Astrocyte of the cerebellum (primary cell): ENCODE data around the gene SMC3.
A peak's percentile ranks its signal among the peaks of the same experiment; 100 is the strongest.

ENCODE experiments used
- DNase-seq: peaks from one replicate; pipeline ENCODE4 v3.0.0-alpha.2; 2011; ENCODE audit warnings: low read depth
- H3K4me3 ChIP-seq: 2 replicates; pipeline ENCODE4 v1.5.1; 2011; ENCODE audit warnings: mild to moderate bottlenecking, low read depth, low read length, moderate library complexity
- in situ Hi-C: cut with HindIII; loops from 2 replicates; pipeline ENCODE4 v1.10.0; 2017; ENCODE audit warnings: low sequenced_read_pairs
- TF ChIP-seq, protein P1 (sequence below): IDR thresholded peaks from 2 replicates; pipeline ENCODE4 v1.5.1; 2012; ENCODE audit warnings: low read length, low read depth, moderate library complexity, mild to moderate bottlenecking; ENCODE audit errors: missing control alignments

SMC3 gene

DNA sequence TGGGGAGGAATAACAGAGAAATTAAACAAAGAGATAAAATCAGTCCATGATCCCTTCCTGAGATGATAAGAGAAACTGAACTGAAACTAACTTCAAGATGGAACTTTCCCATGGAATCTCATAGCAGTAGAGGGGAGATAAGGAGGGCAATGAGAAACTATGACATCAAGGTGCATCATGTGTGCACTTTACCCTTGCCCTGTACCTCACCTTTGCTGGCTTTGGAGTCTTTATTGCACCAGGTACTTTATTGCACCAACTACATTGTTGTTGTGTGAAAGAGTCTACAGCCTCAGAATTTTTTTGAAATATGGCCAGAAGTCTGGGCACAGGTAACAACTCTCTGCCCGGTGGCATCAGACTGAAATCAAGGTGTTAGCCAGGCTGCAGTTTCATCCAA is 11.2 kb upstream of the SMC3 start:
- TF ChIP-seq, protein P1, sequence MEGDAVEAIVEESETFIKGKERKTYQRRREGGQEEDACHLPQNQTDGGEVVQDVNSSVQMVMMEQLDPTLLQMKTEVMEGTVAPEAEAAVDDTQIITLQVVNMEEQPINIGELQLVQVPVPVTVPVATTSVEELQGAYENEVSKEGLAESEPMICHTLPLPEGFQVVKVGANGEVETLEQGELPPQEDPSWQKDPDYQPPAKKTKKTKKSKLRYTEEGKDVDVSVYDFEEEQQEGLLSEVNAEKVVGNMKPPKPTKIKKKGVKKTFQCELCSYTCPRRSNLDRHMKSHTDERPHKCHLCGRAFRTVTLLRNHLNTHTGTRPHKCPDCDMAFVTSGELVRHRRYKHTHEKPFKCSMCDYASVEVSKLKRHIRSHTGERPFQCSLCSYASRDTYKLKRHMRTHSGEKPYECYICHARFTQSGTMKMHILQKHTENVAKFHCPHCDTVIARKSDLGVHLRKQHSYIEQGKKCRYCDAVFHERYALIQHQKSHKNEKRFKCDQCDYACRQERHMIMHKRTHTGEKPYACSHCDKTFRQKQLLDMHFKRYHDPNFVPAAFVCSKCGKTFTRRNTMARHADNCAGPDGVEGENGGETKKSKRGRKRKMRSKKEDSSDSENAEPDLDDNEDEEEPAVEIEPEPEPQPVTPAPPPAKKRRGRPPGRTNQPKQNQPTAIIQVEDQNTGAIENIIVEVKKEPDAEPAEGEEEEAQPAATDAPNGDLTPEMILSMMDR = no peak
- H3K4me3 ChIP-seq = no peak overlapping the region
- no peak for DNase-seq
- in situ Hi-C loops = no loop called here

DNA sequence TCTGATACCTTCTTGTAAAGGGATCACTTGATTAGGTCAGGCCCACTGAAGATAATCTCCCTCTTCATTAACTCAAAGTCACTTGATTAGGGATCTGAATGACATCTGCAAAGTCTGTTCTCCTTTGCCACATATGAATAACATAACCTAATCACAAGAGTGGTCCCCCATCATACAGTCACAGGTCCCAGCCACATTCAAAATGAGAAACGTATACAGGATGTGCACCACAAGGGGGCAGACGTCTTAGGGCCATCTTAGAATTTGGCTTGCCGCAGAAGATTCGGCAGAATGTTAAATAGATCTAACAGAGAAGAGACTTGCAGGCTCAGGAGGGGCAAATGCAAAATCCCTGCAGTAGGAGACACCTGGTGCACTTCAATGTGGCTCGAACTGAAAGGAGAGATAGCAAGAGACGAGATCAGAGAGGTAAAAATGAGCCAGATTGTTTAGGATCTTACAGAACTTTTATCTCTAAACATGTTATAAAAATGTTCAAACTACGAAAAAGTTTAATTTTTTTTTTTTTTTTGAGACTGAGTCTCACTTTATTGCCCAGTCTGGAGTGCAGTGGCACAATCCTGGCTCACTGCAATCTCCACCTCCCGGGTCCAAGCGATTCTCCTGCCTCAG is 10.4 kb upstream of the SMC3 start:
- DNase-seq = no peak
- TF ChIP-seq, protein P1 = peak; percentile 60
- H3K4me3 ChIP-seq = no peak overlapping the region
- in situ Hi-C loops = no loop called here

GRCh38 chr10:110558041-110558440 is 9.5 kb upstream of the SMC3 start:
- in situ Hi-C loops = no loop called here
- TF ChIP-seq, protein P1 = no peak
- no peak for DNase-seq
- H3K4me3 ChIP-seq = no peak overlapping the region

- DNase-seq = no peak
- H3K4me3 ChIP-seq = no peak overlapping the region
- in situ Hi-C loops = loop anchor here (5.0 kb wide), 1 partner anchor 37 kb away; no protein-coding TSS in a partner anchor
- TF ChIP-seq, protein P1 = no peak
Measured at GRCh38 chr10:110560012-110560411, 7.5 kb upstream of the SMC3 start.

GRCh38 chr10:110561292-110561691 is 6.2 kb upstream of the SMC3 start:
- in situ Hi-C loops = loop anchor here (5.0 kb wide), 1 partner anchor 36 kb away; no protein-coding TSS in a partner anchor
- H3K4me3 ChIP-seq = no peak overlapping the region
- DNase-seq = no peak
- TF ChIP-seq, protein P1 = no peak

DNA sequence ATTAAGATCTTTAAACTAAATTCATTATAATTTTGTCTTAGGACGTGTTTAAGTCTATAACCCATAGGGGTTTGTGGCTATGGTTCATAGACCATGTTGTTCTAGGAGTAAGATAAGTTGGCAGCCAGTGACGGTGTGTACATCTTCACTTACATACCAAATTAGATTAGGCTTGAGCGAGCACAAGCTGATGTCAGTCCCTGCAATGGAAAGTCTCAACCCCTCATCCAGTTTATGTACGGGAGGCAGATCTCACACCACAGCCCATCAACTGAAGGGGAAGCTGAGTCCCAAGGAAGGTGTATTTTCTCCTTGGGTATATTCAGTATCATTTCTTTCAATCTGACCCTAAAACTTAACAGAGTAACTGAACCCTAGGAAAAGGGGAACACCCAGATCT is 5.1 kb upstream of the SMC3 start:
- DNase-seq = no peak
- TF ChIP-seq, protein P1 = no peak
- no peak overlapping the region for H3K4me3 ChIP-seq
- in situ Hi-C loops = loop anchor here (5.0 kb wide), 1 partner anchor 35 kb away; no protein-coding TSS in a partner anchor

GRCh38 chr10:110563132-110563531 is 4.4 kb upstream of the SMC3 start:
- H3K4me3 ChIP-seq = no peak overlapping the region
- in situ Hi-C loops = loop anchor here (5.0 kb wide), 1 partner anchor 34 kb away; no protein-coding TSS in a partner anchor
- DNase-seq = no peak
- TF ChIP-seq, protein P1 = no peak
